NCI-H2196 (cell line): ENCODE data around the gene CDC42BPB.
A peak's percentile ranks its signal among the peaks of the same experiment; 100 is the strongest.

Source experiments
- DNase-seq: peaks from one replicate; lab custom pipeline; 2025; ENCODE audit not compliant: unreplicated experiment; lab: John Stamatoyannopoulos, UW

The CDC42BPB gene, protein sequence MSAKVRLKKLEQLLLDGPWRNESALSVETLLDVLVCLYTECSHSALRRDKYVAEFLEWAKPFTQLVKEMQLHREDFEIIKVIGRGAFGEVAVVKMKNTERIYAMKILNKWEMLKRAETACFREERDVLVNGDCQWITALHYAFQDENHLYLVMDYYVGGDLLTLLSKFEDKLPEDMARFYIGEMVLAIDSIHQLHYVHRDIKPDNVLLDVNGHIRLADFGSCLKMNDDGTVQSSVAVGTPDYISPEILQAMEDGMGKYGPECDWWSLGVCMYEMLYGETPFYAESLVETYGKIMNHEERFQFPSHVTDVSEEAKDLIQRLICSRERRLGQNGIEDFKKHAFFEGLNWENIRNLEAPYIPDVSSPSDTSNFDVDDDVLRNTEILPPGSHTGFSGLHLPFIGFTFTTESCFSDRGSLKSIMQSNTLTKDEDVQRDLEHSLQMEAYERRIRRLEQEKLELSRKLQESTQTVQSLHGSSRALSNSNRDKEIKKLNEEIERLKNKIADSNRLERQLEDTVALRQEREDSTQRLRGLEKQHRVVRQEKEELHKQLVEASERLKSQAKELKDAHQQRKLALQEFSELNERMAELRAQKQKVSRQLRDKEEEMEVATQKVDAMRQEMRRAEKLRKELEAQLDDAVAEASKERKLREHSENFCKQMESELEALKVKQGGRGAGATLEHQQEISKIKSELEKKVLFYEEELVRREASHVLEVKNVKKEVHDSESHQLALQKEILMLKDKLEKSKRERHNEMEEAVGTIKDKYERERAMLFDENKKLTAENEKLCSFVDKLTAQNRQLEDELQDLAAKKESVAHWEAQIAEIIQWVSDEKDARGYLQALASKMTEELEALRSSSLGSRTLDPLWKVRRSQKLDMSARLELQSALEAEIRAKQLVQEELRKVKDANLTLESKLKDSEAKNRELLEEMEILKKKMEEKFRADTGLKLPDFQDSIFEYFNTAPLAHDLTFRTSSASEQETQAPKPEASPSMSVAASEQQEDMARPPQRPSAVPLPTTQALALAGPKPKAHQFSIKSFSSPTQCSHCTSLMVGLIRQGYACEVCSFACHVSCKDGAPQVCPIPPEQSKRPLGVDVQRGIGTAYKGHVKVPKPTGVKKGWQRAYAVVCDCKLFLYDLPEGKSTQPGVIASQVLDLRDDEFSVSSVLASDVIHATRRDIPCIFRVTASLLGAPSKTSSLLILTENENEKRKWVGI (N-terminal part only)

GRCh38 chr14:103057372-103058163 lies at the start of gene CDC42BPB:
Gene CDC42BPB (minus strand): TSS chr14:103057549. CDS start chr14:103057173, 376 bp downstream.
- DNase-seq, result peak; percentile 84

DNA sequence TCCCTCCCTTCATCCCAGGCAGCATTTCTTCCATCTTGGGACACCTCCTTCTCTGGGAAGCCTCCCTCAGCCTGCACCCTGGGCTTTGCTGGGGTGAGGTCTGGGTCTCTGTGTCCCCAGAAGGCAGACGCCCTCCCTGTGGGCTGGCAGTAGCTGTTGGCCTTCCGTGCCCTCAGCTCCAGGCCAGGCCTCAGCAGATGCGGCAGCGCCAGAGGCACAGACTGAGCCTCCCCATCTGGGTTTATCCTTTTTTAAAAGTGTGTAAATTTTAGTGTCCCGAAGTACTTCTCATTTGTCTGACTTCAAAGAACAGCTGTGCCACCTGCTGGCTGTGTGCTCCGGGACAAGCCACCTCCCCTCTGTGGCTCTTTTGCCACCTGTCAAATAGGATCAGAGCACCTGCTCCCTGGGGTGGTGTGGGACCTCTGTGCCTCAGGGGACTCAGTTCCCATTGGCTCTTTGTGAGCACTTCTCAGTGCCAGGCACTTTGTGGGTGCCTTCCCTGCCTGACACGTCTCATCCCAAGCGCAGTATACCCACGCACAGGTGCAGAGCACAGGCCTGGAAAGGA lies 48.3 kb upstream of the CDC42BPB start:
- DNase-seq, result peak; percentile 31

GRCh38 chr14:103104654-103105452 lies 47.5 kb upstream of the CDC42BPB start:
- peak; percentile 67 for DNase-seq

DNA sequence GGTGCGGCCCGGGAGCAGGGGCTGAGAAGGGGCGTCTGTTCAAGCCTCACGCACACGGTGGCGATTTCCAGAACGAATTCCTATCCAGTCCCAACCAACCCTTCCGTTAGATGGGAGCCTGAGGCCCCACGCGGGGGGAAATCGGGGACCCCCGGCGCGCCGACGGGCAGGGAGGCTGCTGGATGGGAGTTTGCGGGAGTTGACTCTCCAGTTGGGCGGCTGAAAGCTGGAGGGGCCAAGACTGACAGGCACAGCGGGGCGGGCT lies 47.0 kb upstream of the CDC42BPB start:
- no peak for DNase-seq

DNA sequence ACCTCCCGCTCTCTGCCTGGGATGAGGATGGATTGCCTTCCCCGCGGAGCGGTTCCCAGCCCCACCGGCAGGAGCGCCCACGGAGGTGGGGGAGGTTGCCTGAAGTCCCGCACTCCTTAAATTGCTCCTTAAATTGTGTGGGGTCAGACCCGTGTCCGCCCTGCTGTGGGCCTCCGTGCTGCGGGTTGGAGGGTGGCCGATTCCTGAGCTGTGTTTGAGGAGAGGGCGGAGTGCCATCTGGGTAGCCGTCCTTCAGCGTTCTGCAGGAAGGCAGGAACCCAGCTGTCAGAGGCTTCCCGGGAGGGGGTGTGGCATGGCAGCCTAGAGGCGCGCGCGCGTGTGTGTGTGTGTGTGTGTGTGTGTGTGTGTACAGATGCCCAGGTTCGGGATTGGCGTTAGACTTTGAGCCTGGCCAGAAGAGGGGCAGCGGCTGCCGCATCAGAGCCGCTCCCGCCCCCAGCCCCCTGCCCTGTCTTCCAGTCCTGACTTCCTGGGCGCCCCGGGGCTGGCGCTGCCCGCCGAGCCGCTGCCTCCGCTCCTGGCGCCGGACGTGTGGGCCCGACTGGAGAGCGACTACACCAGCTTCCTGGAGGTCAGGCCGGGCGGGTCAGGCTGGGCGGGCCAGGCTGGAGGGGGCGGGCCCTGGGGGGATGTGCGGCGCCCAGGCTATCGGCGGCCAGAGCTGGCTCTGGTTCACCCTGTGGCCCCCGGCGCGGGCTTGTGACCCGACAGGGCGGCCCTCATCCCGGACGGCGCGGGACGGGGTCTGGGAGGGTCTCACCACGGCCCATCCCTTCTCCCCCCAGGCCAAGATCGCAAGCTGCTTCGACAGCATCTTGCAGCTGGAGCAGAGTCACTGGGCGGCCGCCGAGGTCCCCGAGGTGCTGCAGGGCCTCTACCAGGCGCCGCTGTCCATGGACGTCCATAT lies 46.4 kb upstream of the CDC42BPB start:
- DNase-seq, result peak; percentile 59

DNA sequence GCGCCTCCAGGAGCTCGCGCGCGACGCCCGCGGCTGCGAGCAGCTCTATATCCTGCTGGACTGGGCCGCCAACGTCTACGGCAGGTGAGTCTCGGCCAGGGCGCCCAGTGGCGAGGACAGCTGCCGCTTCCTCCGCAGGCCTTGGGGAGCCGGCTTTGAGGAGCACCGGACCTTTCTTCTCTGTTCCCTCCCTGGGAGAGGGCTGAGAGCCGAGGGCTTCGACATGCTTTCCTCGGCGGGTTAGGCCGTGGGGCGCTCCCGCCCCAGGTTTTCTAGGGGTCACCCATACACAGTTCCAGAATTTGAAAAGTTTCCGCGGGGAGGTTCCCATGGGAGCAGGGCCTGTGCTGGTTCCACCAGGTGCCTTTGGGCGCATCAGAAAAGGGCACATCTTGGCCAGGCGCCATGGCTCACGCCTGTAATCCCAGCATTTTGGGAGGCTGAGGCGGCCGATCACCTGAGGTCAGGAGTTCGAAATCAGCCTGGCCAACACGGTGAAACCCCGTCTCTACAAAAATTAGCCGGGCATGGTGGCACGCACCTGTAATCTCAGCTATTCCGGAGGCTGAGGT lies 45.4 kb upstream of the CDC42BPB start:
- DNase-seq, result no peak

- DNase-seq, result no peak
Observed at GRCh38 chr14:103101963-103102688, 44.8 kb upstream of the CDC42BPB start.

DNA sequence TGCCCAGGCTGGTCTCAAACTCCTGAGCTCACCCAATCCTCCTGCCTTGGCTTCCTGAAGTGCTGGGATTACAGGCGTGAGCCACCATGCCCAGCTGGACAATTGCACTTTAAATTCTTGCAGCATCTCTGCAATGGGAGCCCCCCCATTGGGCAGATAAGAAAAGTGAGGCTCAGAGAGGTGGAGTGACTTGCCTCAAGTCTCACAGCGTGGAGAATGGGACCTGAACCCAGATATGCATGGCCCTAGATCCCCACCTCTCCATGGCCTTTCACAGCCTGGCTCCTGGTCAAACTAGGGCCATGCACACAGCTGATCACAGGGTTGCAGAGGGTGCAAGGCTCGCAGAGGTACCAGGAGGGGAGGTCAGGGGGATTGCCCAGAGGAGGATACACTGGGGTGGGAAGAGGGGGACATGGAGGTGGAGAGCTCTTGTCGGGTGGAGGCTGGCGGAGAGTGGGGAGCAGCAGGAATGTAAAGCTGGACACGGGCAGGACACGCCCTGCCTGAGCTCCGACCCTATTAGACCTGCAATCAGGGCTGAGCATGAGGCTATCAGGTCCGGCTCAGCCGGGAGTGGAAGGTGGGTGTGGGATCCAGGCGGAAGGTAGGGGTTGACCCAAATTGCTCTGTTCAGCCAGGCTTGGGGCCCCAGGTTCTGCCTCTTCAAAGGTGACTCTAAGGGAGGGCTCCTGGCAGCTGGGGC lies 44.1 kb upstream of the CDC42BPB start:
- DNase-seq, result no peak

DNA sequence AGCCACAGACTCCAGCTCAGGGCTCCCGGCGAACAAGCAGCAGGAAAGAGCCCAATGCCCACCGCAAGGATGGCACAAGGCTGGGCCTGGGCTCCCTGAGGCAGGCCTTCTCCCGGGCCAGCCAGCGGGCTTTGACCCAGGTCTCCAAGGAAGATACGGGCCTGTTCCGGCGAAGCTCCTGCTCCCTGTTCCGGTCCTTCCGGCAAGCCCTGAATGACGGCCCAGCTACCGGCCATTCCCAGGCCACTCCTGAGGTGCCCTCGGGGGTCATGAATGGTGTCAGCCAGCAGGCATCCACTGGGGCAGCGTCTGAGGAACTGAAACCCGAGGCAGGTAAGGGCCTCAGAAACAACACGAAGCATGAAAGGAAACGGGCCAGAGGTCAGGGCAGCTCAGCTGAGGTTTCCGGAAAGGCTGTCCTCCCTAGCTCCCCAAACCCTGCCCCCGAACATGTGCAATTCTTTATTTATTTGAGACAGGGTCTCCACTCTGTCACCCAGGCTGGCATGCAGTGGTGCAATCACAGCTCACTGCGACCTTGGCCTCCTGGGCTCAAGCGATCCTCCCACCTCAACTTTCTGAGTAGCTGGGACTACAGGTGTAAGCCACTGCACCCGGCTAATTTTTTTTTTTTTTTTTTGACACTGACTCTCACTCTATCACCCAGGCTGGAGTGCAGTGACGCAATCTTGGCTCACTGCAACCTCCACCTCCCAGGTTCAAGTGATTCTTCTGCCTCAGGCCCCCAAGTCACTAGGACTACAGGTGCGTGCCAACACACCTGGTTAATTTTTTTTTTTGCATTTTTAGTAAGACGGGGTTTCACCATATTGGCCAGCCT lies 43.2 kb upstream of the CDC42BPB start:
- DNase-seq, result no peak

GRCh38 chr14:103099733-103100280 lies 42.5 kb upstream of the CDC42BPB start:
- no peak for DNase-seq

DNA sequence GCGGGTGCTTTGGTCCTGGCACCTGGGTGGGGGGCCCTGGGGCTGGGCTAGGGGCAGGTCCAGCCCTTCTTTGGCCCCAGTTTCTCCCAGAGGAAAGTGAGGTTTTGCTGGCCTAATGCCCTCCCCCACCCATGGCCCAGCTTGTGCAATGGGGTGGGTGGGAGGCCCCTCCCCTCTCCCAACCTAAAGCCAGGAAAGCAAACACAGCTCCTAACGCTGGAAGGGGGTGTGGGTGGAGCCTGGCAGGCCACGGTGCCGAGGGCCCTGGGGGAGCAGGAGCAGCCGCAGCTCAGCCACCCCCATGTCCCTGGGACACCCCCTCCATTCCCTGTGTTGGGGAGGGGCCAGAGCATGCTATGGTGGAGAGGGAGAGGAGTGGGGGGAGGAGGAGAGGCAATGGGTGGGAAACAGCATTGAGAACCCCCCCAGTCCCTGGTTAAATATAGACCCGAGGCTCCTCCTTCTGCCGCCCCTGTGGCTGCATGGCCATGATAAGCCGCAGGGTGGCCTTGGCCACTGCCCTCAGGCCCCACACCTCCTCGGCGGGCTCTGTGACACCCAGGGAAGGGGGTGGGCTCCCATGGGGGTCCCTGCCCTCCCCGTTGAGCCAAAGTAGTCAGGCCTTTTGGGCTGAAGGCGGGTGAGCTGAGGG lies 41.9 kb upstream of the CDC42BPB start:
- no peak for DNase-seq

- no peak for DNase-seq
Observed at GRCh38 chr14:103097994-103098957, 40.9 kb upstream of the CDC42BPB start.

DNA sequence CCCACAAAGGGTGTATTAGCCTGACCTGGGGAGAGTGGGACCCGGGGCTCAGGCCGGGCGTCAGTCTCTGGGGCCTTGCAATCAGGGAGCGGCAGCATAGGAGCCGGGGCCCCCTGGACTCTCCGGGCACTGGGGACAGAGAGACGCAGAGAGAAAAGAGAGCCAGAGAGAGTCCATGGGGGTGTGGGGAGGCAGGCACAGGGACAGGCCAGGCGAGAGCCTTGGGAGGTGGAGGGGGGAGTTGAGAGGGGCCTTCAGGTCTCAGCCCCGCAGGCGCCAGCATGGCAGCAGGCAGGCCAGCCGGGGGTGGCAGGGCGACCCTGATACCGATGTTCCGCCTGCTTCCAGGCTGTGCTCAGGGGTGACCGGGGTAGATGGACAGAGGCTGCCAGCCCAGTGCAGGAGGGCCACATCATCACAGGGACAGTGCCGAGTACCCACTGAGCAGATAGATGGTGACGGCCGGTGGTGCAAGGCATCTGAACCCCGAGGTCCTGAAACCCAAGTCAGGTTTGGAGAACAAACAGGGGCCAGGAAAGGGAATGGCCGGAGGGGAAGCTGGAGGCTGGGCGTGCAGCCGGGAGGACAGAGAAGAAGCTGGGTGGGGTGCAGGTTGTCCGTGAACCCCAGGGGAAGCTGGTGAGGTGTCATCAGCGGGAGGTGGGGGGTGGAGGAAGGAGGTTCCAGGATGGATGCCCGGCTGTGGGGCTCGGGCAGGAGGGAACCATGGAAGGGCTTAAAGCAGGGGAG lies 40.1 kb upstream of the CDC42BPB start:
- DNase-seq, result no peak
